CD1c-positive myeloid dendritic cell (primary cell): ENCODE results near the gene RGS9BP.
"Not testable (repeated sequence)": the region's sequence is repeated elsewhere in the genome, so short reads cannot be mapped to it uniquely, and the experiment has no call there.

Experiments
- DNase-seq: peaks from one replicate; pipeline ENCODE4 v3.0.0-alpha.2; 2016; ENCODE audit errors: extremely low spot score

RGS9BP gene

GRCh38 chr19:32695506-32695905 lies 19.9 kb downstream of the RGS9BP start:
- DNase-seq = peak; percentile 38

GRCh38 chr19:32696771-32697170 lies 21.1 kb downstream of the RGS9BP start:
- peak; percentile 43 for DNase-seq

- DNase-seq = not testable (repeated sequence)
Observed at GRCh38 chr19:32700129-32700528, 24.5 kb downstream of the RGS9BP start.

GRCh38 chr19:32702010-32702409 lies 26.4 kb downstream of the RGS9BP start:
- no peak for DNase-seq

GRCh38 chr19:32704006-32704405 lies 28.4 kb downstream of the RGS9BP start:
- DNase-seq = not testable (repeated sequence)

GRCh38 chr19:32708457-32708856 lies 32.8 kb downstream of the RGS9BP start:
- no peak for DNase-seq

GRCh38 chr19:32709032-32709431 lies 33.4 kb downstream of the RGS9BP start:
- no peak for DNase-seq

- DNase-seq = no peak
Observed at GRCh38 chr19:32711747-32712146, 36.1 kb downstream of the RGS9BP start.

GRCh38 chr19:32716203-32716602 lies 40.6 kb downstream of the RGS9BP start:
- not testable (repeated sequence) for DNase-seq

GRCh38 chr19:32717496-32717895 lies 41.8 kb downstream of the RGS9BP start:
- DNase-seq = no peak

- no peak for DNase-seq
Observed at GRCh38 chr19:32718286-32718685, 42.6 kb downstream of the RGS9BP start.

- no peak for DNase-seq
Observed at GRCh38 chr19:32719611-32720059, 44.0 kb downstream of the RGS9BP start, which contains the start of gene TDRD12. TDRD12 (plus strand) TSS chr19:32719767; CDS start chr19:32720073, 306 bp downstream.

GRCh38 chr19:32720216-32720935 lies 44.7 kb downstream of the RGS9BP start:
- no peak for DNase-seq

GRCh38 chr19:32720936-32721250 lies 45.2 kb downstream of the RGS9BP start:
- DNase-seq = no peak
